DND-41 (cell line): ENCODE data around the gene TRIM6.

Source experiments
- ATAC-seq: fragments of 200-7000 bp; cut with Tn5 transposase; 3 replicates; pipeline ENCODE4 v1.9.1; 2021; ENCODE audit warnings: low read depth; ENCODE audit not compliant: insufficient read depth
- DNase-seq: peaks from one replicate; pipeline ENCODE4 v3.0.0-alpha.2; 2020
- H2AFZ ChIP-seq: 2 replicates; pipeline ENCODE4 v1.6.0; 2012; ENCODE audit warnings: low read depth, low read length
- H3K27ac ChIP-seq: 2 replicates; pipeline ENCODE4 v1.5.1; 2012; ENCODE audit warnings: low read length, inconsistent platforms
- H3K27me3 ChIP-seq: fragments of 200-600 bp; sonication (generic); 2 replicates; pipeline ENCODE4 v1.6.0; 2012; ENCODE audit warnings: low read length, mild to moderate bottlenecking, inconsistent platforms; ENCODE audit not compliant: insufficient read depth, poor library complexity
- H3K36me3 ChIP-seq: 2 replicates; pipeline ENCODE4 v1.5.1; 2012; ENCODE audit warnings: low read length, inconsistent platforms; ENCODE audit not compliant: insufficient read depth
- H3K4me1 ChIP-seq: 2 replicates; pipeline ENCODE4 v1.5.1; 2012; ENCODE audit warnings: mild to moderate bottlenecking, low read length; ENCODE audit not compliant: insufficient read depth
- H3K4me2 ChIP-seq: 2 replicates; pipeline ENCODE4 v1.6.0; 2012; ENCODE audit warnings: mild to moderate bottlenecking, moderate library complexity, low read length, inconsistent platforms; ENCODE audit not compliant: insufficient read depth
- H3K4me3 ChIP-seq, 2 experiments: fragments of 200-600 bp in 1 of 2; shearing (Covaris generic) in 1 of 2; 2 replicates each; pipeline ENCODE4 v1.5.1; 2012 to 2016; ENCODE audit warnings: inconsistent platforms in 2 of 2, low read length in 2 of 2, mild to moderate bottlenecking in 2 of 2, low read depth in 1 of 2, moderate library complexity in 1 of 2
- H3K79me2 ChIP-seq: 2 replicates; pipeline ENCODE4 v1.6.0; 2012; ENCODE audit warnings: low read length, inconsistent platforms; ENCODE audit not compliant: insufficient read depth
- H3K9ac ChIP-seq: 2 replicates; pipeline ENCODE4 v1.6.0; 2012; ENCODE audit warnings: low read depth, mild to moderate bottlenecking, inconsistent platforms, low read length, moderate library complexity
- H3K9me3 ChIP-seq: 2 replicates; pipeline ENCODE4 v1.5.1; 2012; ENCODE audit warnings: low read length, moderate library complexity, mild to moderate bottlenecking, inconsistent platforms; ENCODE audit not compliant: insufficient read depth, severe bottlenecking
- H4K20me1 ChIP-seq: 2 replicates; pipeline ENCODE4 v1.6.0; 2012; ENCODE audit warnings: low read length; ENCODE audit not compliant: insufficient read depth
- CTCF ChIP-seq: IDR thresholded peaks from 2 replicates; pipeline ENCODE4 v1.5.1; 2012; ENCODE audit warnings: borderline replicate concordance, low read length, moderate library complexity, mild to moderate bottlenecking; ENCODE audit not compliant: poor library complexity, severe bottlenecking; ENCODE audit errors: extremely low read depth
- EZH2 ChIP-seq: IDR thresholded peaks from 3 replicates; pipeline ENCODE4 v1.6.1; 2012; ENCODE audit warnings: borderline replicate concordance, low read depth, mild to moderate bottlenecking, moderate library complexity, low read length, inconsistent platforms; ENCODE audit not compliant: severe bottlenecking

The TRIM6 gene

GRCh38 chr11:5625281-5625680 lies 28.8 kb downstream of the TRIM6 start:
- no peaks in the 10 kb centered on the region for H3K9me3 ChIP-seq
- no peaks in the 10 kb centered on the region for H3K27me3 ChIP-seq
- ATAC-seq (no peak), DNase-seq (no peak)
- H3K27ac ChIP-seq: peak overlapping the region; percentile 80
- peaks cover 23% of the 10 kb centered on the region for H3K4me1 ChIP-seq
- H3K4me2 ChIP-seq: peak overlapping the region; percentile 80
- no peaks in the 10 kb centered on the region for H3K79me2 ChIP-seq
- no peaks in the 10 kb centered on the region for H4K20me1 ChIP-seq
- no peaks in the 10 kb centered on the region for H3K36me3 ChIP-seq
- H2AFZ ChIP-seq: peak overlapping the region; percentile 91
- H3K4me3 ChIP-seq: peak overlapping the region; percentile 33 to 74; a peak in 3 of 4 replicates
- H3K9ac ChIP-seq: peak overlapping the region; percentile 60
- TF ChIP-seq EZH2: no peak
- TF ChIP-seq CTCF: no peak

- ATAC-seq: no peak
- no peaks in the 10 kb centered on the region for H3K9me3 ChIP-seq
- no peaks in the 10 kb centered on the region for H3K27me3 ChIP-seq
- no peak overlapping the region for H3K4me3 ChIP-seq
- no peaks in the 10 kb centered on the region for H3K79me2 ChIP-seq
- H4K20me1 ChIP-seq: no peaks in the 10 kb centered on the region
- H3K4me1 ChIP-seq: peaks cover 23% of the 10 kb centered on the region
- H3K27ac ChIP-seq: no peak overlapping the region
- no peak for DNase-seq
- no peaks in the 10 kb centered on the region for H3K36me3 ChIP-seq
- no peak overlapping the region for H2AFZ ChIP-seq
- H3K9ac ChIP-seq: no peak overlapping the region
- H3K4me2 ChIP-seq: peak overlapping the region; percentile 80
- TF ChIP-seq EZH2 (no peak), CTCF (no peak)
Measured at GRCh38 chr11:5626196-5626595, 29.8 kb downstream of the TRIM6 start.

- H3K4me2 ChIP-seq: no peak overlapping the region
Measured at GRCh38 chr11:5631417-5631816, 35.0 kb downstream of the TRIM6 start.

More at GRCh38 chr11:5631417-5631816, 35.0 kb downstream of the TRIM6 start:
- no peak overlapping the region for H3K4me3 ChIP-seq
- H3K27ac ChIP-seq: no peak overlapping the region
- no peaks in the 10 kb centered on the region for H3K4me1 ChIP-seq
- H3K36me3 ChIP-seq: no peaks in the 10 kb centered on the region; the same call in 1 of the 2 replicates
- DNase-seq: no peak
- no peaks in the 10 kb centered on the region for H3K79me2 ChIP-seq
- ATAC-seq: no peak
- H2AFZ ChIP-seq: no peak overlapping the region
- H3K27me3 ChIP-seq: no peaks in the 10 kb centered on the region
- no peaks in the 10 kb centered on the region for H4K20me1 ChIP-seq
- no peaks in the 10 kb centered on the region for H3K9me3 ChIP-seq
- no peak overlapping the region for H3K9ac ChIP-seq
- TF ChIP-seq CTCF: no peak
- TF ChIP-seq EZH2: no peak
